ENCODE results near the gene DCAF7.

The DCAF7 gene

GRCh38 chr17:63610854-63611253 is 60.6 kb downstream of the DCAF7 start:
- Histone ChIP-seq H3K27ac (ENCODE audit: low read depth, low read length) (no peak overlapping the region), H3K4me3 (ENCODE audit: low read length) (no peak overlapping the region), H3K9me3 (ENCODE audit: control insufficient read depth, insufficient read depth, low read length) (no peaks in the 10 kb centered on the region), H3K4me1 (ENCODE audit: control insufficient read depth, low read length) (peaks cover 6% of the 10 kb centered on the region; the same call in 1 of the 2 replicates), H4K20me1 (ENCODE audit: control insufficient read depth, insufficient read depth, low read depth, low read length) (no peaks in the 10 kb centered on the region; the same call in none of the 2 replicates), H3K36me3 (ENCODE audit: control insufficient read depth, low read length) (peaks cover 28% of the 10 kb centered on the region), H3K79me2 (ENCODE audit: control insufficient read depth, low read length) (no peaks in the 10 kb centered on the region), H3K27me3 (ENCODE audit: control insufficient read depth, low read length) (no peaks in the 10 kb centered on the region), H3K4me2 (ENCODE audit: low read length) (no peak overlapping the region), H3K9me2 (replicated peaks; ENCODE audit: control insufficient read depth, low read length) (no peaks in the 10 kb centered on the region), H3F3A (ENCODE audit: control insufficient read depth, insufficient read depth) (peaks cover 10% of the 10 kb centered on the region)
- no peak for TF ChIP-seq EZH2phosphoT487 (IDR thresholded peaks at IDR 0.05; ENCODE audit: borderline replicate concordance, low read length)
- TF ChIP-seq CTCF (IDR thresholded peaks at IDR 0.05; ENCODE audit: low read depth, low read length, poor library complexity, severe bottlenecking) = no peak

- no peak overlapping the region for H3K4me3 ChIP-seq (ENCODE audit: low read length)
- no peaks in the 10 kb centered on the region; the same call in none of the 2 replicates for H4K20me1 ChIP-seq (ENCODE audit: control insufficient read depth, insufficient read depth, low read depth, low read length)
- no peaks in the 10 kb centered on the region for H3K9me3 ChIP-seq (ENCODE audit: control insufficient read depth, insufficient read depth, low read length)
- no peaks in the 10 kb centered on the region for H3K79me2 ChIP-seq (ENCODE audit: control insufficient read depth, low read length)
- H3K27ac ChIP-seq (ENCODE audit: low read depth, low read length) = no peak overlapping the region
- H3K36me3 ChIP-seq (ENCODE audit: control insufficient read depth, low read length) = peaks cover 23% of the 10 kb centered on the region
- no peak for TF ChIP-seq CTCF (IDR thresholded peaks at IDR 0.05; ENCODE audit: low read depth, low read length, poor library complexity, severe bottlenecking)
- no peak for TF ChIP-seq EZH2phosphoT487 (IDR thresholded peaks at IDR 0.05; ENCODE audit: borderline replicate concordance, low read length)
- H3K4me1 ChIP-seq (ENCODE audit: control insufficient read depth, low read length) = peaks cover 6% of the 10 kb centered on the region; the same call in 1 of the 2 replicates
- H3K27me3 ChIP-seq (ENCODE audit: control insufficient read depth, low read length) = no peaks in the 10 kb centered on the region
- H3K4me2 ChIP-seq (ENCODE audit: low read length) = no peak overlapping the region
- peaks cover 10% of the 10 kb centered on the region for H3F3A ChIP-seq (ENCODE audit: control insufficient read depth, insufficient read depth)
- H3K9me2 ChIP-seq (replicated peaks; ENCODE audit: control insufficient read depth, low read length) = no peaks in the 10 kb centered on the region
Measured at GRCh38 chr17:63611354-63611753, 61.1 kb downstream of the DCAF7 start.

DNA sequence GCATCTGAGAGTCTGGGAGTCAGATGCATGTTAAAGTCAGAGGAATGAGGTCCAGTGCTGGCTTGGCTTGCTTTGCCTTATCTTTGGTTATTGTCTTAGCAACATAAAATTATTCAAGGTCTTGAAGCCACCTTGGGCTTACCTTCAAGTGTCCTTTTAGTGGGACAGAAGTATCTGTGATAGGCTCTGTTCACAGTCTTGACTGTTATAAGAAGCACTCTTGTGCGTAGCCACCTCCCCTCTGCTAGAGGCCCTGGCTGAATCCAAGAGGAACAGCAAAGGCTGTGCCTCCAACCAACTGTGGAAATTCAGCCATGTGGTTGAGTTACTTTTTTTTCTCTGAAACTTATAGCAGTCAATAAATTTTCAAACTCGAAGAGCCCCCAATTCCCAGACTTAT is 63.4 kb downstream of the DCAF7 start:
- no peaks in the 10 kb centered on the region for H3K9me3 ChIP-seq (ENCODE audit: control insufficient read depth, insufficient read depth, low read length)
- no peaks in the 10 kb centered on the region for H3K9me2 ChIP-seq (replicated peaks; ENCODE audit: control insufficient read depth, low read length)
- no peak overlapping the region for H3K27ac ChIP-seq (ENCODE audit: low read depth, low read length)
- peaks cover 10% of the 10 kb centered on the region for H3F3A ChIP-seq (ENCODE audit: control insufficient read depth, insufficient read depth)
- H3K27me3 ChIP-seq (ENCODE audit: control insufficient read depth, low read length) = peaks cover 5% of the 10 kb centered on the region; the same call in 1 of the 2 replicates
- no peaks in the 10 kb centered on the region; the same call in 1 of the 2 replicates for H4K20me1 ChIP-seq (ENCODE audit: control insufficient read depth, insufficient read depth, low read depth, low read length)
- peaks cover 3% of the 10 kb centered on the region for H3K36me3 ChIP-seq (ENCODE audit: control insufficient read depth, low read length)
- H3K4me2 ChIP-seq (ENCODE audit: low read length) = no peak overlapping the region
- no peaks in the 10 kb centered on the region for H3K79me2 ChIP-seq (ENCODE audit: control insufficient read depth, low read length)
- H3K4me3 ChIP-seq (ENCODE audit: low read length) = no peak overlapping the region
- peaks cover 6% of the 10 kb centered on the region; the same call in 1 of the 2 replicates for H3K4me1 ChIP-seq (ENCODE audit: control insufficient read depth, low read length)
- no peak for TF ChIP-seq EZH2phosphoT487 (IDR thresholded peaks at IDR 0.05; ENCODE audit: borderline replicate concordance, low read length)
- no peak for TF ChIP-seq CTCF (IDR thresholded peaks at IDR 0.05; ENCODE audit: low read depth, low read length, poor library complexity, severe bottlenecking)
